HG03175 (cell line): ENCODE measurements around the gene CDK13.

Experiments
- ATAC-seq: cut with Tn5 transposase; IDR thresholded peaks from one replicate; pipeline ENCODE4 v1.9.1; 2021; ENCODE audit warnings: mild to moderate bottlenecking, moderate library complexity; ENCODE audit not compliant: unreplicated experiment

CDK13 gene

DNA sequence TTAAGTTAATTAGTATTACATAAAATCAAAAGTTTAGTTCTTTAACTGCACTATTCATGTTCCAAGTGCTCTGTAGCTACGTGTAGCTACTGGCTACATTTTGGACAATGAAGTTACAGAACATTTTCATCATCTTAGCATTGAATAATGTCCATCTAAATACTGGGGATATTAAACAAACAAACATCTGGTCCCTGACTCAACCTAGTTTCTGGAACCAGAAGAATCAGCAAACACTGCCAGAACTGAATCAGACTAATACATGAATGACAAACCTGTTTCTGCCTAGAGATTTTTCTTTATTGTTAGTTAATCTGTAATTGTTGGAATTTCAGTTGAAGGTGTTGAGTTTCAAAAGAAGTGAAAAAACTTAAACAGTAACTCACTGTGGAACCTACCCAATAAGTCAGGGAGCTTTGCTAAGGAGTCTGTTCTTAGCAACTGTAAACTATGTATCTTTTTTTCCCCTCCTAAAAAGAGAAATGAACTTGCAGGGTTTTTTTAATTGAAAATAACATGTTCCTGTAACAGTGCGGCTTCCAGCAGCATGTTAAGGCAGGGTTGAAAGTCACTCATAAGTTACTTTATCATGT lies 58.3 kb downstream of the CDK13 start:
- ATAC-seq, result no peak

DNA sequence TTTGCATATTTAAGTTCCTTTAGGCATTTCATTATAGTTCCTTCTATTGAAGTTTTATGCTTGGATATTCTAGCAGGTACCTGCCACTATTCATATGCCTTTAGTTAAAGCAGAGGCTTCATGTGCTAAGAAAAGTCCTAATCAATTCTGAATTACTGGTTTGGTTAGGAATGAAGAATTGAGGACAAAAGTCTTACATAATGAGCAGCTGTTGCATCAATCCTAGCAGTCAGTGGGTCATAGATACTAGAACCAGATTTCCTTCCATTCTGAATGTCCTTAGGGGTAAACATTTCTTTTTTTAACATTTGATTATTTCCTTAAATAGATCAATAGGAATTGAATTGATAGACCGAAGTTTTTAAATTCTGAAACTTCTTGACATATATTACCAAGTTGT lies 59.2 kb downstream of the CDK13 start:
- ATAC-seq, result no peak

- no peak for ATAC-seq
These were observed 64.3 kb downstream of the CDK13 start for GRCh38 chr7:40014376-40014775.

- peak; percentile 90 for ATAC-seq
These were observed 65.8 kb downstream of the CDK13 start for GRCh38 chr7:40015790-40016296.

GRCh38 chr7:40019558-40019957 lies 69.5 kb downstream of the CDK13 start:
- no peak for ATAC-seq

GRCh38 chr7:40024048-40024447 lies 74.0 kb downstream of the CDK13 start:
- ATAC-seq, result no peak

- no peak for ATAC-seq
These were observed 74.8 kb downstream of the CDK13 start for GRCh38 chr7:40024841-40025240.

DNA sequence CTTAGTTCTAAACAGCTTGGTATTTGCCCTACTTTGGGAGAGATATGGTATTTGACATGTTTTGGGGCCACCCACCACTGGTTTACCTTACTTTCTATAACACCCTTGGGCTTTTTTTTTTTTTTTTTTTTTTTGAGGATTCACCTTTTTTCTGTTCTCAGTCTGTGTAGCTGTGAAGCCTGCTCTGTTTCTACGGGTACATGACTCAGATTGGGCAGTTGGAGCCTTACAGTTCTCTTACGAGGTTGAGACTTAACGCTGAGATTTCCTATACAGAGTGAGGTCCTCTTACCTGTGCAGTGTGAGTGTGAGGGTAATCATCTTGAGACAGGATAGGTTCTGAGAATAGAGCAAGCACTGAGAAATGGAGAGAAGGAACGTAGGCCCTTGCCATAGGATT lies 77.5 kb downstream of the CDK13 start:
- ATAC-seq, result no peak

DNA sequence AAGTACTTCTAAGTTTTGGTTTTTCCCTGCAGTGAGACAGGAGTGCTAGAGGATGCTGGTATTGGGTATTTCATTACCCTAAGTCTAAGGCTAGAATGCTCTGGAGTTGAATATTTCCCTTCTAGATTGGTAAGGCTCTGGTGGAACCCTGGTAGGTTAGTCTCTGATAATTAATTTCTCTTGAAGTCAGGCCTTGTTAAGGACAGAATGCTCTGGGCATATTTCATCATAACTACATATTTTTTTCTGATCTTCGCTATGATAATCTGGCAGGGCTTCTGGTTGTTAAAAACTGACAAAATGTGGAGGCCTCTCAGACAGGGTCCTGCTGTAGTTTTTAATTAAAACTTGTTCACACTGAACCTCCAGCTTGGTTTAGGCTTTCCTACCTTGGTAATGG lies 83.8 kb downstream of the CDK13 start:
- ATAC-seq, result no peak

DNA sequence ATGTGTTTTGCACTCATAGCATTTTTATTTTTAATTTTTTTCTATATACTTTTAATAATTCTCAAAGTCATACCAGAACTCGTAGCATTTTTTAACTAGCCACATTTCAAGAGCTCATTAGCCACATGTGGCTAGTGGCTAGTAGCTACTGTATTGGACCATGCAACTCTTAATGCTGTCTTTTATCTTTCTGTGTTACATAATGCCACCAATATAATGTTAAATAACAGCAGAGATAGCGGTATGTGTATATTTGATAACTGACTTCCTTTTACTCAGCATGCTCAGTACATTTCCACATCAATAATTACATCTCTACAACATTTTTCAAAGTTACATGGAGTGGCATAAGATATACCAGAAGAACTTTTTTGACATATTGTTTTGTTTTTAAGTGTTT lies 91.4 kb downstream of the CDK13 start:
- no peak for ATAC-seq

- ATAC-seq, result no peak
These were observed 93.1 kb downstream of the CDK13 start for GRCh38 chr7:40043164-40043563.

DNA sequence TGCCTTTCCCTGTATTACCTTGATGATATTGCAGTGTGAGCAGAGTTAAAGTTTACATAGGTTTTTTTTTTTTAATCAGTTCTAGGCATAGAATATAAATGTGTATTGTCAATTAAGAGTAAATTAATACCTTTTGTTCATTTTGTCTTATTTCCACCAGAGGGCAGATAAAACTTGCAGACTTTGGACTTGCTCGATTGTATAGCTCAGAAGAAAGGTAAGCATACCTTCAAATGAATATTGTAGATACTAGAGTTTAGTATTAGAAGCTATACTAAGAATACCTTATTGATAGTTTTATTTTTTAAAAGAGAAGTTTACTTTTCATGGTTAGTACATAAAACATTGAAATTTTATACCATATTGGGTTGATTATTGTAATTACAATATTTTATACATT lies 97.6 kb downstream of the CDK13 start:
- no peak for ATAC-seq

GRCh38 chr7:40057292-40057691 lies 107.2 kb downstream of the CDK13 start:
- ATAC-seq, result no peak

GRCh38 chr7:40058026-40058425 lies 108.0 kb downstream of the CDK13 start:
- no peak for ATAC-seq

DNA sequence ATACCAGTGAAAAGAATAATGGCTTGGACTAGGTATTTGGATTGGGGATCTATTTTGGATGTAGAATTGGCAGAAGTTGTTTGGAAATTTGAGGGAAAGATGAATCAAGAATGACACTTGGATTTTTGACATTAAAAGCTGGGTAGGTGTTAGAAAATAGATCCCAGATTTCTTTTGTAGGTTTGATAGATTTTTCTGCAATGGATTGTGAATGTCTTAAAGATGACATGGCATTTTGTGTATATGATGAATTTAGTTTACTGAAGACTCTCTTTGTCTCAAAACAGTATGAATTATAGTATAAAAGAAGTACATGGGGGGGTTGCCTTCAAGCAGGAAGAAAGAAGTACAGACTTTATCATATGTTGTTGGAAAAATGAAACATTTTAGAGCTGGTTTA lies 108.6 kb downstream of the CDK13 start:
- no peak for ATAC-seq

- ATAC-seq, result no peak
These were observed 109.0 kb downstream of the CDK13 start for GRCh38 chr7:40059057-40059456.

DNA sequence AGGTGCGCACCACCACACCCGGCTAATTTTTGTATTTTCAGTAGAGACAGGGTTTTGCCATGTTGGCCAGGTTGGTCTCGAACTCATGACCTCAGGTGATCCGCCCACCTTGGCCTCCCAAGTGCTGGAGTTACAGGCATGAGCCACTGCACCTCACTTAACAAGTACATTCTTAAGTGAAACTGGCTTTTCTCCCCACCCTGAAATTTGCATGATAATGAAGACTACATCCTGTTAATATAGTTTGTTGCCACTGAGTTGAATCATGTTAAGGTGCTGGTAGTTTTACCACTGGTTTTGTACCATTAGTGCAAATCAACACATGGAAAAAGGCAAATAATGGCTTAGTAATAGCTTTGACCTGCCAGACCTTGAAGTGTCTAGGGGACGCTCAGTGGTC lies 122.2 kb downstream of the CDK13 start:
- no peak for ATAC-seq

- no peak for ATAC-seq
These were observed 123.2 kb downstream of the CDK13 start for GRCh38 chr7:40073239-40073638.

DNA sequence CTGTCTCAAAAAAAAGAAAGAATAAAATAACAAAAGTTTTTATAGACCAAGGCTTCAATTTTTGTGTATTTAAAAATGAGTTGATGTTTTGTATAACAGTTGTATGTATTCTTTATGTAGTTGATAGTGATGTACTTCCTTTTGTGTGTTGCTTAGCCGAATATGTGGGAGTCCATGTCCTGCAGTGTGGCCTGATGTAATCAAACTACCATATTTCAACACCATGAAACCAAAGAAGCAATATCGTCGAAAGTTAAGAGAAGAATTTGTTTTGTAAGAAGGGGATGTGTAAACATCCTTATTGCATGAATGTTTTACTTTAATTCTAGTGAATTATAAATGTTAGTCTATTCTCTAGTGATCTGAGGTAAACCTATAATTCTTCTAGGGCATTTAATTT lies 127.8 kb downstream of the CDK13 start:
- no peak for ATAC-seq

DNA sequence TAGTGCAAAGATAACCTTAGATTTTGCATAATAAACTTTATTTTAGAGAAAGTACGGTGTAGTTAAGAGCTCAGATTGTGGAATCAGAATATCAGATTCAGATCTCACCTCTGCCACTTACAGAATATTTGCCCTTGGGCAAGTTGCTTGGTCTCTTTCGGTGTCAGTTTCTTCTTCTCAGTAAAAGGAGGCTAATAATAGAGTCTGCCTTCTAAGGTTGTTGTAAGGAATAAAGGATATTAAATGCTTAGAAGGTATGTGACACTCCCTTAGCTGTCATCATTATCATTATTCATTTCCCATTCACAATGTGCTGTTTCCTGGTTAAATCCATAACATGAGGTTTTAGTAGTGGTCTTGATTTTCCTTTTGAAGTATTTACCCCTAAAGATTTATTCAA lies 142.1 kb downstream of the CDK13 start:
- ATAC-seq, result no peak

GRCh38 chr7:40093631-40094350 lies 143.7 kb downstream of the CDK13 start:
- no peak for ATAC-seq

GRCh38 chr7:40095230-40095629 lies 145.2 kb downstream of the CDK13 start:
- no peak for ATAC-seq
